ENCODE data around the gene HTR3E.
A peak's percentile ranks its signal among the peaks of the same experiment; 100 is the strongest.

The HTR3E gene

DNA sequence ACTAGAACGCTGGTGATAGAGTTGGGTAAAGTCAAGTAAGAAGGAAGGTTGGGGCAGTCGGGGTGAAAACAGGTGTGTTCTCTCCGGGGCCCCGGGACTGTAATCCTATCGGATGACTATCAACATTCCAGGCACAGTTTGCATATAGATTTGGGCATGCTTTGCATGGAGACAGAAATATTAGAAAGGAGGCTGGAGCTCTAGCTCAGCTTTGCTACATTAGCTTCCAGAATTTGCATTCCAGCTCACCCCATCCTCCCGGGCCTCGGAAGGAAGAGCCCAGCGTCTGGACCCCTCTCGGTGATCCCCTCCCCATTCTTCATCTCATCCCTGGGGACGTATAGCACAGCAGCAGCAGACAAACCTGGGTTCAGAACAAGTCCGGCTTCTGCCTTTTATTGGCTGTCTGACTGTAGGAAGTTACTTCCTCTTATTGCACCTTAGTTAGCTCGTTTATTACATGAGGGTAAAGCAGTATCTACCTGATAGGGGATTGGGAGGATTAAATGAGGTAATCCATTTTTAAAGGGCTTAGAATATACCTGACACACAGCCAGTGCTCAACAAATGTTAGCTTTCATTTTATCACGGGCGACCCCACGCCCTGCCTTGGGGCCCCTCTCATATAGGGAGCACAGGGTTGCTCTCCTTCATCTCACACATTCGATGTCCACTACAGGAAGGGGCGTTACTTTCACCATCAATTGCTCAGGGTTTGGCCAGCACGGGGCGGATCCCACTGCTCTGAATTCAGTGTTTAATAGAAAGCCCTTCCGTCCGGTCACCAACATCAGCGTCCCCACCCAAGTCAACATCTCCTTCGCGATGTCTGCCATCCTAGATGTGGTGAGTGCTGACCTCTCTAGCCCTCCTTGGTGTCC lies 3.2 kb downstream of the HTR3E start:
- ChIA-PET CTCF (no interaction called here), POLR2A (no interaction called here)
- 0 out of 2 replicates have a peak, but pooled peaks have one; percentile 17 for TF ChIP-seq ZNF585B (tag by site-specific recombination; IDR thresholded peaks at IDR 0.05)
- TF ChIP-seq, protein P1, sequence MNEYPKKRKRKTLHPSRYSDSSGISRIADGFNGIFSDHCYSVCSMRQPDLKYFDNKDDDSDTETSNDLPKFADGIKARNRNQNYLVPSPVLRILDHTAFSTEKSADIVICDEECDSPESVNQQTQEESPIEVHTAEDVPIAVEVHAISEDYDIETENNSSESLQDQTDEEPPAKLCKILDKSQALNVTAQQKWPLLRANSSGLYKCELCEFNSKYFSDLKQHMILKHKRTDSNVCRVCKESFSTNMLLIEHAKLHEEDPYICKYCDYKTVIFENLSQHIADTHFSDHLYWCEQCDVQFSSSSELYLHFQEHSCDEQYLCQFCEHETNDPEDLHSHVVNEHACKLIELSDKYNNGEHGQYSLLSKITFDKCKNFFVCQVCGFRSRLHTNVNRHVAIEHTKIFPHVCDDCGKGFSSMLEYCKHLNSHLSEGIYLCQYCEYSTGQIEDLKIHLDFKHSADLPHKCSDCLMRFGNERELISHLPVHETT (tag by site-specific recombination; IDR thresholded peaks at IDR 0.05): no peak

GRCh38 chr3:184110316-184110725 lies 13.5 kb downstream of the HTR3E start:
- H3K9me3 ChIP-seq (ENCODE audit: control insufficient read depth, insufficient read depth, low read depth, low read length): no peaks in the 10 kb centered on the region
- no peaks in the 10 kb centered on the region for H3K4me1 ChIP-seq (ENCODE audit: control insufficient read depth, insufficient read depth, low read length)
- ChIA-PET POLR2A (no interaction called here), CTCF (no interaction called here)
- no peak overlapping the region for H3K4me3 ChIP-seq (ENCODE audit: low read depth, low read length)
- no peak overlapping the region for H3K27ac ChIP-seq (ENCODE audit: extremely low read depth, low read depth, low read length)
- 0 out of 2 replicates have a peak, but pooled peaks have one; percentile 27 for TF ChIP-seq ZNF660 (tag by site-specific recombination; IDR thresholded peaks at IDR 0.05)
- peak; percentile 98 for TF ChIP-seq ZBTB17 (tag by site-specific recombination; IDR thresholded peaks at IDR 0.05)
- TF ChIP-seq ZEB2 (tag by site-specific recombination; IDR thresholded peaks at IDR 0.05): 0 out of 2 replicates have a peak, but pooled peaks have one; percentile 35
- TF ChIP-seq ZFP37 (tag by site-specific recombination; IDR thresholded peaks at IDR 0.05): peak; percentile 23; the same call in 1 of the 2 replicates
- TF ChIP-seq PRDM10 (tag by site-specific recombination; IDR thresholded peaks at IDR 0.05): peak; percentile 40; the same call in 1 of the 2 replicates
- 0 out of 2 replicates have a peak, but pooled peaks have one; percentile 9 for TF ChIP-seq ZNF600 (tag by site-specific recombination; IDR thresholded peaks at IDR 0.05)
- TF ChIP-seq SP7 (tag by site-specific recombination; IDR thresholded peaks at IDR 0.05): peak; percentile 78; the same call in 1 of the 2 replicates
- TF ChIP-seq ZBTB21 (tag by site-specific recombination; IDR thresholded peaks at IDR 0.05): 0 out of 2 replicates have a peak, but pooled peaks have one; percentile 13
- TF ChIP-seq ZNF629 (tag by site-specific recombination; IDR thresholded peaks at IDR 0.05): peak; percentile 71
- TF ChIP-seq ZXDB (tag by site-specific recombination; IDR thresholded peaks at IDR 0.05): 0 out of 2 replicates have a peak, but pooled peaks have one; percentile 29
- TF ChIP-seq ZNF548 (tag by site-specific recombination; IDR thresholded peaks at IDR 0.05): no peak
- TF ChIP-seq ZNF473 (tag by site-specific recombination; IDR thresholded peaks at IDR 0.05): no peak
- TF ChIP-seq ZBTB8A (tag by site-specific recombination; IDR thresholded peaks at IDR 0.05): no peak
- TF ChIP-seq ZNF335 (tag by site-specific recombination; conservative IDR thresholded peaks at IDR 0.05): peak; percentile 24; the same call in 1 of the 2 replicates
- TF ChIP-seq ZBTB48 (tag by site-specific recombination; IDR thresholded peaks at IDR 0.05): peak; percentile 83
- no peaks in the 10 kb centered on the region for H3K36me3 ChIP-seq (ENCODE audit: control insufficient read depth in 2 of 2, insufficient read depth in 1 of 2, low read length in 2 of 2)

More for the DNA sequence above, 3.2 kb downstream of the HTR3E start:
- H3K4me1 ChIP-seq (ENCODE audit: control insufficient read depth, insufficient read depth, low read length): no peaks in the 10 kb centered on the region
- no peak overlapping the region for H3K27ac ChIP-seq (ENCODE audit: extremely low read depth, low read depth, low read length)
- no peaks in the 10 kb centered on the region for H3K9me3 ChIP-seq (ENCODE audit: control insufficient read depth, insufficient read depth, low read depth, low read length)
- H3K36me3 ChIP-seq (ENCODE audit: control insufficient read depth in 2 of 2, insufficient read depth in 1 of 2, low read length in 2 of 2): no peaks in the 10 kb centered on the region
- H3K4me3 ChIP-seq (ENCODE audit: low read depth, low read length): no peak overlapping the region

All from HEK293 (cell line).